ENCODE measurements around the gene EGFLAM. TPM values are rescaled to one million over a fixed set of nuclear protein-coding genes. Genes with fewer than 3 reads are reported as not detected.

The EGFLAM gene
- total and polyA plus RNA-seq, 2 donors (not counting 1 experiment from before 2014, with no cell fraction given): 0.33 to 20.0 TPM

DNA sequence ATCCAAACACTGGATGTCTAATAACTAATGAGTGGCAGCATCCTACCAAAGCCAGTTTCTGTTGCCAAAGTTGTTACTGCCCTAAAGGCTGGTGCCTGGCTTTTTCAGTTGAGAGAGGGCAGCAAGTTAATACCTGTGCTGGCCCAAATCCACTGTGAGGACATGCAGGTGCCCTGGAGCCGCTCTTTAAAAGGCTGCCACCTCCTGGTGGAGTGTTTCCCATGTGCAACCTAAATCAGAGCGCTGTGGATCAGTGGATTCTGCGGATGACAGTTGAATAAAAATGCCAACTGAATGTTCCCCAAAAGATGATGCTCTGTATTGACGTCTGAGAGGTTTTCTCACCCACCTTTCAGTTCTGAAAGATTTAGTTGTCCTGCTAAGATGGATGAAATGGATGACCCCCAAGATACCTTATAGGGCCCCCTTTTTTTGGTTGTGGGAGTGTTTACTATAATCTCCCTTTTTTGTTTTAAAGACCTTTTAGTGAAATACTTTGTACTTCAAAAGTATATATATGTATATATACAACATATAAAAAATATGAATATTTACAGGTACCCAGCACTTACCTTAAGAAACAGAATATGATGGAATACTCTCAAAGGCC lies 146.4 kb downstream of the EGFLAM start:
- TF ChIP-seq, protein P1, sequence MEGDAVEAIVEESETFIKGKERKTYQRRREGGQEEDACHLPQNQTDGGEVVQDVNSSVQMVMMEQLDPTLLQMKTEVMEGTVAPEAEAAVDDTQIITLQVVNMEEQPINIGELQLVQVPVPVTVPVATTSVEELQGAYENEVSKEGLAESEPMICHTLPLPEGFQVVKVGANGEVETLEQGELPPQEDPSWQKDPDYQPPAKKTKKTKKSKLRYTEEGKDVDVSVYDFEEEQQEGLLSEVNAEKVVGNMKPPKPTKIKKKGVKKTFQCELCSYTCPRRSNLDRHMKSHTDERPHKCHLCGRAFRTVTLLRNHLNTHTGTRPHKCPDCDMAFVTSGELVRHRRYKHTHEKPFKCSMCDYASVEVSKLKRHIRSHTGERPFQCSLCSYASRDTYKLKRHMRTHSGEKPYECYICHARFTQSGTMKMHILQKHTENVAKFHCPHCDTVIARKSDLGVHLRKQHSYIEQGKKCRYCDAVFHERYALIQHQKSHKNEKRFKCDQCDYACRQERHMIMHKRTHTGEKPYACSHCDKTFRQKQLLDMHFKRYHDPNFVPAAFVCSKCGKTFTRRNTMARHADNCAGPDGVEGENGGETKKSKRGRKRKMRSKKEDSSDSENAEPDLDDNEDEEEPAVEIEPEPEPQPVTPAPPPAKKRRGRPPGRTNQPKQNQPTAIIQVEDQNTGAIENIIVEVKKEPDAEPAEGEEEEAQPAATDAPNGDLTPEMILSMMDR (conservative IDR thresholded peaks at IDR 0.05 in 1 of 2, IDR thresholded peaks at IDR 0.05 in 1 of 2; ENCODE audit: low read depth in 1 of 2, low read length in 2 of 2): peak in 1 of 2 donors; percentile 10
- TF ChIP-seq EZH2 (IDR thresholded peaks at IDR 0.05; ENCODE audit: low read length, missing control alignments): no peak
- no peak overlapping the region for H3K9ac ChIP-seq (ENCODE audit: insufficient read depth, low read length)
- H3K4me2 ChIP-seq (ENCODE audit: extremely low read depth, insufficient read depth, low read length): no peak overlapping the region
- H4K20me1 ChIP-seq (ENCODE audit: control insufficient read depth, extremely low read depth, insufficient read depth, low read length): no peaks in the 10 kb centered on the region
- H3K4me3 ChIP-seq (replicated peaks in 1 of 4; ENCODE audit: control extremely low read depth in 1 of 4, insufficient read depth in 1 of 4, low read depth in 3 of 4, low read length in 4 of 4): no peak overlapping the region
- no peaks in the 10 kb centered on the region for H3K36me3 ChIP-seq (ENCODE audit: control insufficient read depth, insufficient read depth, low read length)
- no peaks in the 10 kb centered on the region for H3K27me3 ChIP-seq (ENCODE audit: control insufficient read depth, insufficient read depth, low read length)
- H3K4me1 ChIP-seq (ENCODE audit: control insufficient read depth, extremely low read depth, insufficient read depth, low read length): no peaks in the 10 kb centered on the region
- DNase-seq (ENCODE audit: low read depth in 2 of 2): no peak
- no peaks in the 10 kb centered on the region for H3K79me2 ChIP-seq (ENCODE audit: control insufficient read depth, insufficient read depth, low read length)
- no peaks in the 10 kb centered on the region for H3K9me3 ChIP-seq (ENCODE audit: control insufficient read depth, insufficient read depth, low read depth, low read length)
- no peak overlapping the region for H3K27ac ChIP-seq (ENCODE audit: insufficient read depth, low read length)
- H2AFZ ChIP-seq (ENCODE audit: low read length): no peak overlapping the region

DNA sequence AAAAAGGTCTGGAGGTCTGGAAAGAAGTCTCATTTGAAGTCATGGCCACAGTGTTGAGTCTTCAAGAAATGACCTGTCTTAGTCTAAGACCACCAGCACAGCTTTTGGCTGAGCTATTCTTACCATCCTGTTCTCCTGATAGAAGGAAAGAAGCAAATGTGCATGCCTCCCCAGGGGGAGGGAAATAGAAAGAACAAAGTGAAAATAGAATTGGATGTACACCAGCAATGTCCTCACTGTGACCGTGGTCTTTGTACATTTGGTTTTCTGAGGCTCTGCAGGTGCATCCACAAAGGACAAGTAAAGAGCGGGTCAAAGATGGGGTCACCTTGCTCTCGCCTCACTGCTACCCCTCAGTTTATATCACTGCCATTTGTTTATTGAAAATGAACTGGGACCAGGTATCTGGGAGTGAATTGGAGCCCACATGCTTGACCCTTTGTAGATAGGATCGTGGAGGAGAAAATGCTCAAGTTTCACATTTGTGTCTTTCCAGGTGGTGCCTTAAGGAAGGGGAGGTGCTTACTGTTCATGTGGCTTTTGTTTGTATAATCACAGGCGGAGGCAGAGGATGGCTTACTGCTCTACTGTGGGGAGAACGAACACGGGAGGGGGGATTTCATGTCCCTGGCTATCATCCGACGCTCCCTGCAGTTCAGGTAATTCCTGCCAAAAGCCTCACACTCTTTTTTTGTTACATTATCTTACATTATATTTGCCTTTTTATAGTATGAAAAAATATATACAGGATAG lies 150.3 kb downstream of the EGFLAM start:
- TF ChIP-seq, protein P1 (conservative IDR thresholded peaks at IDR 0.05 in 1 of 2, IDR thresholded peaks at IDR 0.05 in 1 of 2; ENCODE audit: low read depth in 1 of 2, low read length in 2 of 2): no peak
- no peak for TF ChIP-seq EZH2 (IDR thresholded peaks at IDR 0.05; ENCODE audit: low read length, missing control alignments)
- Histone ChIP-seq H3K4me3 (replicated peaks in 1 of 4; ENCODE audit: control extremely low read depth in 1 of 4, insufficient read depth in 1 of 4, low read depth in 3 of 4, low read length in 4 of 4) (no peak overlapping the region), H3K79me2 (ENCODE audit: control insufficient read depth, insufficient read depth, low read length) (no peaks in the 10 kb centered on the region), H3K9me3 (ENCODE audit: control insufficient read depth, insufficient read depth, low read depth, low read length) (no peaks in the 10 kb centered on the region), H3K9ac (ENCODE audit: insufficient read depth, low read length) (no peak overlapping the region), H3K27ac (ENCODE audit: insufficient read depth, low read length) (no peak overlapping the region), H3K27me3 (ENCODE audit: control insufficient read depth, insufficient read depth, low read length) (no peaks in the 10 kb centered on the region), H3K36me3 (ENCODE audit: control insufficient read depth, insufficient read depth, low read length) (no peaks in the 10 kb centered on the region), H3K4me2 (ENCODE audit: extremely low read depth, insufficient read depth, low read length) (no peak overlapping the region), H3K4me1 (ENCODE audit: control insufficient read depth, extremely low read depth, insufficient read depth, low read length) (no peaks in the 10 kb centered on the region), H4K20me1 (ENCODE audit: control insufficient read depth, extremely low read depth, insufficient read depth, low read length) (no peaks in the 10 kb centered on the region), H2AFZ (ENCODE audit: low read length) (no peak overlapping the region)
- no peak for DNase-seq (ENCODE audit: low read depth in 2 of 2)

DNA sequence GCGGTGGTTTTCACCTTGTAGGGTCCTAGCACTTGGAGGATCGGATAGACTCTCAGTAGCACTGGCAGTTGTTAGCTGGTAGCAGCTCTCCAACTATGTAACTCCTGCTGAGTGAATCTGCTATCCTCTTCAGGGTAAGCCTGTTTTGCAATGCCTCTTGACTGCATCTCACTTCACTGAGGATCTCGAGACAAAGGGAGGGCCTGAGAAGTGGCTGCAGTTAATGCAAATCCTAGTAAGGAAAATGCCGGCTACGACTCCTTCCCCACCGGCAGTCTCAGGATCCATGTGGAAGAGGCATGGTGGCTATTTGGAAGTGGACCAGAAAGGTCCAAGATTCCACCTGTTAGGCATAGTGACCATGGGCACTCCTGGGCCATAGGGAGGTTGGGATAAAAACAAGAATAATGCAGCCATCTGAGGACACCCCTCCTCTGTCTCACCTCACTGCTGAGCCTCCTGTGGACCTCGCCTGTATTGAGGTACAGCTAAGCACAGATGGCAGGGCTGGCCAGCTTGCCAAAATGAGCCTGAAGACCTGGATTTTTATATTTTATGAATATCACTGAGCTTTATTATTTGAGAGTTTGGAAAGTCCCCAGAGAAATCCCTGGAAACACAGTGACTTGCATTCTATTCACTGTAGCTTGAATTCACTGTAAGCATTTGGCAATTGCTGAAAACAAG lies 152.1 kb downstream of the EGFLAM start:
- Histone ChIP-seq H3K4me3 (replicated peaks in 1 of 4; ENCODE audit: control extremely low read depth in 1 of 4, insufficient read depth in 1 of 4, low read depth in 3 of 4, low read length in 4 of 4) (no peak overlapping the region), H3K4me2 (ENCODE audit: extremely low read depth, insufficient read depth, low read length) (no peak overlapping the region), H3K79me2 (ENCODE audit: control insufficient read depth, insufficient read depth, low read length) (no peaks in the 10 kb centered on the region), H3K36me3 (ENCODE audit: control insufficient read depth, insufficient read depth, low read length) (no peaks in the 10 kb centered on the region), H4K20me1 (ENCODE audit: control insufficient read depth, extremely low read depth, insufficient read depth, low read length) (no peaks in the 10 kb centered on the region), H2AFZ (ENCODE audit: low read length) (no peak overlapping the region), H3K4me1 (ENCODE audit: control insufficient read depth, extremely low read depth, insufficient read depth, low read length) (no peaks in the 10 kb centered on the region), H3K27ac (ENCODE audit: insufficient read depth, low read length) (no peak overlapping the region), H3K27me3 (ENCODE audit: control insufficient read depth, insufficient read depth, low read length) (no peaks in the 10 kb centered on the region), H3K9ac (ENCODE audit: insufficient read depth, low read length) (no peak overlapping the region), H3K9me3 (ENCODE audit: control insufficient read depth, insufficient read depth, low read depth, low read length) (no peaks in the 10 kb centered on the region)
- DNase-seq (ENCODE audit: low read depth in 2 of 2): no peak
- no peak for TF ChIP-seq EZH2 (IDR thresholded peaks at IDR 0.05; ENCODE audit: low read length, missing control alignments)
- TF ChIP-seq, protein P1 (conservative IDR thresholded peaks at IDR 0.05 in 1 of 2, IDR thresholded peaks at IDR 0.05 in 1 of 2; ENCODE audit: low read depth in 1 of 2, low read length in 2 of 2): no peak

Measured in fibroblast of lung (primary cell).